GM19035 (cell line): ENCODE measurements around the gene SPECC1.
"Not testable (repeated sequence)": the region's sequence is repeated elsewhere in the genome, so short reads cannot be mapped to it uniquely, and the experiment has no call there.

ENCODE experiments used
- ATAC-seq: cut with Tn5 transposase; IDR thresholded peaks from one replicate; pipeline ENCODE4 v1.9.1; 2021; ENCODE audit not compliant: unreplicated experiment

SPECC1 gene

GRCh38 chr17:20203761-20204263 lies 194.7 kb downstream of the SPECC1 start:
- ATAC-seq = no peak

GRCh38 chr17:20205609-20206008 lies 196.4 kb downstream of the SPECC1 start:
- ATAC-seq = no peak

- ATAC-seq = no peak
These were observed 196.9 kb downstream of the SPECC1 start for GRCh38 chr17:20206068-20206467.

DNA sequence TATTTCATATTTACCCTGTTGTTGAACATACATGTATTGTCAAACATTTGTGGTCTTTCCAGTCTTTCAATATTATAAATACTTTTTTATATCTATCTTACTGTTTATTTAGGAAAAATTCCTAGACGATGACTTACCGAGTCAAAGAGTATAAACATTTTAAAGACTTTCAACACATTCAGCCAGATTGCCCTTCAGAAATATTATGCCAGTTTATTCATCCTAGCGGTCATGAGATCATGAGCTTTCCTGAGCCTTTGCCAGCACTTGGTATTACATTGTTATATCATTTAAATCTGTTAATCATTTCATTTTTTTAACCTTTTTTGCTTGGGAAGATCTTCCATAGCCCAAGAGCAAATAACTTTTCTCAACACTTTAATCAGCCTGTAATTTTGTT lies 197.4 kb downstream of the SPECC1 start:
- ATAC-seq = no peak

DNA sequence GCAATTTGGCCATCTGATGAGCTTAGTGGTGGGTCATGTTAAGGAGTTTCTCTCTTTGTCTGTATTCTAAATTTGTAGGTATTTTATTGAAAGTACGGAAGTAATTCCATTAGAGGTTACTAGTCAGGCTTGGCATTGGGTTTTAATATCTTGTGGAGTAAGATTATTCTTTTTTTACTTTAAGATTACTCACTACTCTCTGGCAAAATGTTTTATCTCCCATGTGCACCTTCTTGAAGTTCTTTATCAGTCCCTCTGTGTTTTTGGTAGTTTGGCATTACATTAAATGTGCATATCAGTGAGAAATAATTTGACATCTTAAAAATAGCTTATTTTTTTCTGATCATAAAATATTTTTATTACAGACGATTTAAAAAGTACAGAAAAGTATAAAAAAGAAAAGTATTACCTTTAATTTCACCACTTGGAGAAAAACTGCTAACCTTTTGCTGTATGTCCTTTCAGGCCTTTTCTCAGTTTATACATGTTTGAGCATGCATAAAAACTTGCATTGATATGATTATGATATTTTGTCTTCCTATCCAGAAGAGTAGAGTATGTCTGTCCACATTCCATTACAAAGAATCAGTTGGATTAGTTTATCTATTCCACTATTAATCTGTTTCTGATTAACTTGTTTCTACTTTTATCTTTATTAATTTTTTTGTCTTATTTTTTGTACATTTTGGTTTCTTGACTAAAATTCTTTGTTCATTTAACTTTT lies 198.3 kb downstream of the SPECC1 start:
- ATAC-seq = no peak

GRCh38 chr17:20208717-20209116 lies 199.6 kb downstream of the SPECC1 start:
- no peak for ATAC-seq

DNA sequence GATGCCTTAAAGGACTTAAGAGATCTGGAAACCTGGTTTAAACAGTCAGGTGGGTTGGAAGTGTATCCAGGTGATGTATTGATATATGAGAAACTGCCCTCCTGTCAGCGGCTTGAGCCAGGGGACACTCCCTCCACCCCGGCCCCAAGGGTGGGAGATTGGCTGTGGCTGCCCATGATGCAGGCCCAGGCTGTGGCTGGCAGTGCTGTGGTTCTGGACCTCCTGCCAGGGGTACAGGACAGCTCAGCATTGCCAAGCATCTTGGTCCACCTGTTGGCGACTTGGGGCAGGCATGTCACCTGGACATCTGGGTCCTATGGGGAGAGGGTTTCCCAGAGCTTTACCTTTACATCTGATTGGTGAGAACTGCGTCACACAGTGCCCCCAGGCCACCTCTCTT lies 201.0 kb downstream of the SPECC1 start:
- no peak for ATAC-seq

DNA sequence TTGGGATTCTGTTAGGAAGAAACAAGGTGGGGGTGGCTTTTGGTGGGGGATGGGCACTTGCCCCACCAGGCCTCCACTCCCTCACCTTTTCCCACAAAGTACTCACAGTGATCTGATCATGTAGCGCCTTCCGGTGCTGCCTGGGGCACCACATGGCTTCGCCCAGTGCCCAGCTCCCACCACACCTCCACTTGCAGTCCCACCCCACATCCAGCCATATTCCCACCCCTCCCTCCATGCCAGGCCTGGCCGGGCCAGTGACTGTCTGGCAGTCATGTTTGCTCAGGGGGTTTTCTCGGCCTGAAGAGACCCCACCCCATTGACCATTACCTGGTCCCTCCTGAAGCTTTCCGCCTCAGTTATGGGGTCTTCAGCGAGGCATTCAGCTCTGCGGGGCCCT lies 201.5 kb downstream of the SPECC1 start:
- no peak for ATAC-seq

- no peak for ATAC-seq
These were observed 202.1 kb downstream of the SPECC1 start for GRCh38 chr17:20211246-20211645.

GRCh38 chr17:20213449-20213848 lies 204.3 kb downstream of the SPECC1 start:
- no peak for ATAC-seq

GRCh38 chr17:20214794-20215193 lies 205.6 kb downstream of the SPECC1 start:
- ATAC-seq = no peak

GRCh38 chr17:20216154-20216815 lies 207.1 kb downstream of the SPECC1 start:
- no peak for ATAC-seq

- no peak for ATAC-seq
These were observed 207.7 kb downstream of the SPECC1 start for GRCh38 chr17:20216853-20217252.

GRCh38 chr17:20217677-20218076 lies 208.5 kb downstream of the SPECC1 start:
- ATAC-seq = no peak

DNA sequence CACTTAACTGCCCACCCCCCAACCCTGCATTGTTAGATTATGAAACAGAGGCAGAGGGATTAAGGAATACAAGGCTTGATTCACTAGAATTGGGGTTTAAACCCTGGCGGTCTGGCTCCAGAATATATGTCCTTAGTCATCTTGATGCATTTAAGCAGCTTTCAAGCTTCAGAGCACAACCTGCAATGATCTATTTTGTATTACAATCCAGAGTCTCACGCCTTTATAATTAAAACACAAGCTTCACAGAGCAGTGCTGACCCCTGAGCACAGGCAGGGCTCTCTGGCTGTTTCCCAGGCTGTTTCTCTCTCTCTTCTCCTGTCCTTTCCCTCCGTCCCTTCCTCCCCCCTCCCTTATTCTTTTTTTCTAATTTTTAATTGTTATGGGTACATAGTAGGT lies 209.1 kb downstream of the SPECC1 start:
- no peak for ATAC-seq

DNA sequence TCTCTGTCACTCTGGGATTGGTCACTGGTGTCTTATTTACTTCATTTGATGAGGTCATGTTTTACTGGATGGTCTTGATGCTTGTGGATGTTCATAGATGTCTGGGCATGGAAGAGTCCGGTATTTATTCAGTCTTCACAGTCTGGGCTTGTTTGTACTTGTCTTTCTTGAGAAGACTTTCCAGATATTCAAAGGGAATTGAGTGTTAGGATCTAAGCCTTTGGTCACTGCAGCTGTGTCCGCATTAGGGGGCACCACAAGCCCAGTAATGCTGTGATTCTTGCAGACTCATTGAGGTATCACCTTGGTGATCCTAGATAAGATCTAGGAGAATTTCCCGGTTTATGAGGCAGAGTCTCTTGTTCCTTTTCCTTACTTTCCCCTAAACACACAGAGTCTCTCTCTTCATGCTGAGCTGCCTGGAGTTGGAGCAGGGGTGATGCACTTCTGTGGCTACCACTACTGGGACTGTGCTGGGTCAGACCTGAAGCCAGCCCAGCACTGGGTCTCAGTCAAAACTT lies 214.7 kb downstream of the SPECC1 start:
- no peak for ATAC-seq

DNA sequence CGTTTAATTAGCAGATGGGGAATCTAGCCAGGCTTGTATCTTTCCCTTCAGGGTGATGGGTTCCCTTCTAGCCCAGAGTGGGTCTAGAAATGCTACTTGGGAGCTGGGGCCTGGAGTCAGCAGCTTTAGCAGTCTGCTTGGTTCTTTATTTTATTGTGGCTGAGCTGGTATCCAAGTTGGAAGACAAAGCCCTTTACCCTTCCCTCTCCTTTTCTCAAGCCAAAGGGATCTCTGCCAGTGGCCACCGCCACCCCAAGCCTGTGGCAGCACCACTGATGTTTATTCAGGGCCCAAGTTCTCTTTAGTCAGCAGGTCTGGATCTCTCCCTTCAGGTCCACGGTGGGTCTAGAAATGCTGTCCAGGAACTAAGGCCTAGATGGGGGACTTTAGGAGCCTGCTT lies 215.2 kb downstream of the SPECC1 start:
- ATAC-seq = no peak

DNA sequence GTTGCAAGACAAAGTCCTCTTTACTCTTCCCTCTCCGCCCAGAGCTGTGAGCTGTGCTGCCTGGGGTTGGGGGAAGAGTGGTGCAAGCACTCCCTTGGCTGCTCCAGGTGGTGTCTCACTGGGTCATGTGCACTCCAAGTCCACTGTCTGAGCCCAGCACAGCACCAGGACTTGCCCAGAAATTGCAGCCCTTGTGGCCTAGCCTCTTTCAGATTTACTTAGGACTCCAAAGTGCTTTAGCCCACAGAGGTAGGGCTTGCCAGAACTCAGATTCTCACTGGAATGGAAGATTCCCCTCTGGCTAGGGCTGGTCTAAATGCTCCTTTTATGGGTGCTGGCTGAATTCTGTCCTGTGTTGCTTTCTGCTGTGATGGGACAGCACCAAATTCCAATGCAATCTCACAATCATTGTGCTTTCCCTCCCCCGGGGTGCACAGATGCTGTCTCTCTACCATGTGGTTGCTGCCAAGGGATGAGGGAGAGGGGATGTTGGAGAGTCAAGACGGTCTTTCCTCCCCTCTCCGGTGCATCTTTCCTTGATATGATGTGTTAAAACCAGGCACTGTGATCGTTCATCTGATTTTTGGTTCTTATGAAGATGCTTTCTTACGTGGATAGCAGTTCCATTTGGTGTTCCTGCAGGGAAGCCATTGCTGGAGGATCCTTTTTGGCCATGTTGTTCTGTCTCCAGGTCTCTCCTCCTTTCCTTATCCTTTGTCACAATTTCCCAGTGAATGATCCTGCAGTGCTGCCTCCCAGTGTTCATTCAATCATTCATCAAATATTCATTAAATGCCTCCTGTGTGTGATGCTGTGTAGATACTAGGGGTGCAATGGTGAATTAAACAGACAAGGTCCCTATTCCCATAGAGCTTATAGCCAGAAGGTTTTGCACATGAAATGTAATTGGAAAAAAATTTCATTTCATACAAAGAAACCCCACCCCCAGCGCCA lies 216.3 kb downstream of the SPECC1 start:
- ATAC-seq = no peak

GRCh38 chr17:20226814-20227482 lies 217.8 kb downstream of the SPECC1 start:
- ATAC-seq = no peak

- ATAC-seq = not testable (repeated sequence)
These were observed 218.7 kb downstream of the SPECC1 start for GRCh38 chr17:20227720-20228370.
